HepG2 (cell line): ENCODE data around the gene DNAAF1.

Experiments used
- SALL1 ChIP-seq: sonication (generic); formaldehyde crosslinking; IDR thresholded peaks from 2 replicates; pipeline ENCODE4 v1.8.0; 2022; ENCODE audit warnings: mild to moderate bottlenecking, missing genetic modification reagents
- ZNF136 ChIP-seq: sonication (generic); formaldehyde crosslinking; IDR thresholded peaks from 2 replicates; pipeline ENCODE4 v1.8.1; 2022; ENCODE audit warnings: low read depth, mild to moderate bottlenecking, moderate library complexity, missing genetic modification reagents

DNA sequence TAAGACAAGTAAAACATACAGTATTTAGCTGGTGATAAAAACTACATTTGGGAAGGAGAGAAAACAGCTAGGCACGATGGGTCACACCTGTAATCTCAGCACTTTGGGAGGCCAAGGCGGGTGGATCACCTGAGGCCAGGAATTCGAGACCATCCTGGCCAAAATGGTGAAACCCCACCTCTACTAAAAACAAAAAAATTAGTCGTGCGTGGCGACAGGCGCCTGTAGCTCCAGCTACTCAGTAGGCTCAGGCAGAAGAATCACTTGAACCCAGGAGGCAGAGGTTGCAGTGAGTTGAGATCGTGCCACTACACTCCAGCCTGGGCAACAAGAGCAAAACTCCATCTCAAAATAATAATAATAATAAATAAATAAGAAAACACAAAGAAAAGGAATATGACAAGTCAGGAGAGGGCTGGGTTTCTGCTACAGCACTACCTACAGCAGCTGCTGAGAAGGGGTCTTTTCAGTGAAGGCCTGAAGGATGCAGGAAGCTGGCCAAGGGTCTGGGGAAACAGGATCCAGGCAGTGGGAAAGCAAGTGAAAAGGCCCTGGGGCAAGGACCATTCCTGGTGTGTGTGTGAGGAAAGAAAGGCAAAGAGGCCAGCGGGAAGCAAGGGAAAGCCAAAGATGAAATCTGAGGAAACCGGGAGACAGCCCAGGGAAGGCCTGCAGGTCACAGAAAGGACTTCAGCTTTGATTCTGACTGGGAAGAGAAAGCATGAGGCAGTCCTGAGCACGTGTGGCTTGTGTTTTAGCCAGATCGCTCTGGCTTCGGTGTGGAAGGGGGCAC lies 39.0 kb upstream of the DNAAF1 start:
- TF ChIP-seq ZNF136 (no peak), SALL1 (no peak)
